Measurements from ENCODE around the gene EGFR. TPM values are rescaled to one million over a fixed set of nuclear protein-coding genes. Genes with fewer than 3 reads are reported as not detected.

EGFR gene
- total RNA-seq, 3 donors from 2014 or later: 61.9 to 164 (median 65.0) TPM

- peak in 1 of 2 donors; percentile 9 for DNase-seq (ENCODE audit: low spot score in 2 of 2)
- H3K27ac ChIP-seq: peak overlapping the region in 1 of 2 donors; percentile 55
- H3K27me3 ChIP-seq: no peaks in the 10 kb centered on the region
- TF ChIP-seq CTCF (IDR thresholded peaks at IDR 0.05) (no peak), POLR2A (IDR thresholded peaks at IDR 0.05) (no peak), POLR2AphosphoS5 (IDR thresholded peaks at IDR 0.05) (no peak)
- no peak overlapping the region for H3K4me3 ChIP-seq
- intact Hi-C loops (cut with DNase I; ENCODE audit: low total_unique reads): no loop called here
- H3K36me3 ChIP-seq: no peaks in the 10 kb centered on the region
- H3K4me1 ChIP-seq: no peaks in the 10 kb centered on the region
- H3K9me3 ChIP-seq: no peaks in the 10 kb centered on the region
Measured at GRCh38 chr7:55191926-55192692, 173.3 kb downstream of the EGFR start.

GRCh38 chr7:55192723-55193122 is 173.9 kb downstream of the EGFR start:
- Histone ChIP-seq H3K4me3 (no peak overlapping the region), H3K4me1 (no peaks in the 10 kb centered on the region), H3K36me3 (no peaks in the 10 kb centered on the region), H3K9me3 (no peaks in the 10 kb centered on the region), H3K27ac (peak overlapping the region in 1 of 2 donors; percentile 55), H3K27me3 (no peaks in the 10 kb centered on the region)
- no peak for DNase-seq (ENCODE audit: low spot score in 2 of 2)
- intact Hi-C loops (cut with DNase I; ENCODE audit: low total_unique reads): no loop called here
- TF ChIP-seq POLR2AphosphoS5 (IDR thresholded peaks at IDR 0.05): no peak
- TF ChIP-seq CTCF (IDR thresholded peaks at IDR 0.05): no peak
- TF ChIP-seq POLR2A (IDR thresholded peaks at IDR 0.05): no peak

- Histone ChIP-seq H3K27ac (no peak overlapping the region), H3K9me3 (no peaks in the 10 kb centered on the region), H3K4me1 (no peaks in the 10 kb centered on the region), H3K4me3 (no peak overlapping the region), H3K27me3 (no peaks in the 10 kb centered on the region), H3K36me3 (no peaks in the 10 kb centered on the region)
- no peak for TF ChIP-seq POLR2AphosphoS5 (IDR thresholded peaks at IDR 0.05)
- no peak for TF ChIP-seq POLR2A (IDR thresholded peaks at IDR 0.05)
- intact Hi-C loops (cut with DNase I; ENCODE audit: low total_unique reads): no loop called here
- DNase-seq (ENCODE audit: low spot score in 2 of 2): peak in 1 of 2 donors; percentile 9
Measured at GRCh38 chr7:55193245-55193644, 174.4 kb downstream of the EGFR start.

GRCh38 chr7:55194522-55194921 is 175.7 kb downstream of the EGFR start:
- Histone ChIP-seq H3K4me3 (no peak overlapping the region), H3K27ac (no peak overlapping the region), H3K27me3 (no peaks in the 10 kb centered on the region), H3K36me3 (no peaks in the 10 kb centered on the region), H3K9me3 (no peaks in the 10 kb centered on the region), H3K4me1 (no peaks in the 10 kb centered on the region)
- DNase-seq (ENCODE audit: low spot score in 2 of 2): peak in 1 of 2 donors; percentile 11
- intact Hi-C loops (cut with DNase I; ENCODE audit: low total_unique reads): no loop called here
- TF ChIP-seq POLR2A (IDR thresholded peaks at IDR 0.05): no peak
- TF ChIP-seq CTCF (IDR thresholded peaks at IDR 0.05): no peak
- no peak for TF ChIP-seq POLR2AphosphoS5 (IDR thresholded peaks at IDR 0.05)

- no peak for TF ChIP-seq POLR2AphosphoS5 (IDR thresholded peaks at IDR 0.05)
- TF ChIP-seq CTCF (IDR thresholded peaks at IDR 0.05): no peak
- no peak for TF ChIP-seq POLR2A (IDR thresholded peaks at IDR 0.05)
- H3K27me3 ChIP-seq: no peaks in the 10 kb centered on the region
- H3K4me3 ChIP-seq: no peak overlapping the region
- H3K4me1 ChIP-seq: no peaks in the 10 kb centered on the region
- no peak overlapping the region for H3K27ac ChIP-seq
- intact Hi-C loops (cut with DNase I; ENCODE audit: low total_unique reads): no loop called here
- peak in 1 of 2 donors; percentile 5 for DNase-seq (ENCODE audit: low spot score in 2 of 2)
- H3K9me3 ChIP-seq: no peaks in the 10 kb centered on the region
- peaks cover 9% of the 10 kb centered on the region for H3K36me3 ChIP-seq
Measured at GRCh38 chr7:55198634-55199392, 180.0 kb downstream of the EGFR start.

Measured in breast epithelium (tissue), 4 donors.